Muscle layer of duodenum (tissue), 2 donors: ENCODE data around the gene KLHL2.
"Not testable (repeated sequence)": the region's sequence is repeated elsewhere in the genome, so short reads cannot be mapped to it uniquely, and the experiment has no call there.

Source experiments
- H3K27ac ChIP-seq: one replicate; pipeline ENCODE4 v1.7.0; 2013; ENCODE audit warnings: mild to moderate bottlenecking, low read length
- H3K27me3 ChIP-seq: one replicate; pipeline ENCODE4 v1.7.0; 2013; ENCODE audit warnings: low read depth, mild to moderate bottlenecking, control low read depth, low read length
- H3K36me3 ChIP-seq, 2 donors: one replicate each; pipeline ENCODE4 v1.7.0; 2013; ENCODE audit warnings: low read length in 2 of 2, control low read depth in 1 of 2, mild to moderate bottlenecking in 1 of 2; ENCODE audit not compliant: insufficient read depth in 2 of 2, control insufficient read depth in 1 of 2
- H3K4me1 ChIP-seq, 2 donors: one replicate each; pipeline ENCODE4 v1.7.0; 2013; ENCODE audit warnings: low read length in 2 of 2, mild to moderate bottlenecking in 2 of 2, control low read depth in 1 of 2, moderate library complexity in 1 of 2; ENCODE audit not compliant: insufficient read depth in 2 of 2, control insufficient read depth in 1 of 2
- H3K4me3 ChIP-seq, 2 donors: one replicate each; pipeline ENCODE4 v1.7.0; 2013; ENCODE audit warnings: low read length in 2 of 2, low read depth in 1 of 2, mild to moderate bottlenecking in 1 of 2
- H3K9me3 ChIP-seq, 2 donors: one replicate each; pipeline ENCODE4 v1.7.0; 2013; ENCODE audit warnings: low read length in 2 of 2, control low read depth in 1 of 2, mild to moderate bottlenecking in 1 of 2; ENCODE audit not compliant: control insufficient read depth in 1 of 2
- donor health status: healthy.

KLHL2 gene

DNA sequence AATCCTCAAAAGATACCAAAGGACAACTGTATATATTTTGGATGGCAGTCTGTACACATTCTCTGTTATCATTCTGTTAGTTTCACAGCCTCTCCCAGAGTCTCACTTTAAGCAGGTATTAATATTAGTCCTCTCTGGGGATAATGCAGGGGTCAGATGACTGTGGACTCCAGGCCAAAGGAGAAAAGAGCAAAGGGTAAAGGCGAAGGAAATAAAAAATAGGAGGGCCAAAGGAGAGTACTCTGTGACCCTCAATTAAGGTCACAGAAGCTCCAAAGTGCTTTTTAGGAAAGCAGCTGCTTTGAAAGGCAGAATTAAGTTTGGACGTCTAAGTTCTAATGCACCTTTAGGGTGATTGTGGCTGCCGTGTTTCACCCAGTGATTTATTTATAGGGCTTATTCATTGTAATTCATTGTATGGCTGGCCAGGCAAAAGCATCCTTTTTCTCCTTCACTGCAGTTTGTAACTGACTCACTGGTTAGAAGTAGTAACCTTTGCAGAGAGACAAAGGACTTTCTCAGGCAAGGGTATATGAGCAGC is 127.9 kb downstream of the KLHL2 start:
- no peak overlapping the region for H3K4me3 ChIP-seq
- H3K9me3 ChIP-seq, result no peaks in the 10 kb centered on the region
- no peaks in the 10 kb centered on the region for H3K4me1 ChIP-seq
- no peaks in the 10 kb centered on the region for H3K27me3 ChIP-seq
- peaks cover 14 to 16% of the 10 kb centered on the region in 2 donors for H3K36me3 ChIP-seq
- no peak overlapping the region for H3K27ac ChIP-seq

DNA sequence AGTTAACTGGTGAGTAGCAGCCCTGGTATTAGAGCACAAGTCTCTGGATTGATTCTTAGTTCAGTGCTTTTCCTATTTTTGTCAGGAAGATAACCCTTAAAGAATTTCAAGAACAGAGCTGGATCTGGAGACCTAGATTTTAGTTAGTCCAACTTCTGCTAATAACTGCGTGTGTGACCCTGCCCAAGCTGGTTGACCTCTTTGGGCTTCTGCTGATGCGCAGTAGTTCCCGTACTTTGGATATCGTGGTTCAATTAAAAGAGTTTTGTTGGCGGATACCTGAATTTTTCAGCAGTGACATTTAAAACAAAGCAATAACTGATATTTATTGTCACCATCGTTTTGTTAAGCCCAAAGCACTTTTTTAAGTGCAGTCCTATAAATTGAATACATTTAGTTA is 129.4 kb downstream of the KLHL2 start:
- H3K36me3 ChIP-seq, result peaks cover 19 to 23% of the 10 kb centered on the region in 2 donors
- H3K4me3 ChIP-seq, result no peak overlapping the region
- no peaks in the 10 kb centered on the region for H3K9me3 ChIP-seq
- H3K27me3 ChIP-seq, result no peaks in the 10 kb centered on the region
- H3K27ac ChIP-seq, result no peak overlapping the region
- H3K4me1 ChIP-seq, result no peaks in the 10 kb centered on the region

DNA sequence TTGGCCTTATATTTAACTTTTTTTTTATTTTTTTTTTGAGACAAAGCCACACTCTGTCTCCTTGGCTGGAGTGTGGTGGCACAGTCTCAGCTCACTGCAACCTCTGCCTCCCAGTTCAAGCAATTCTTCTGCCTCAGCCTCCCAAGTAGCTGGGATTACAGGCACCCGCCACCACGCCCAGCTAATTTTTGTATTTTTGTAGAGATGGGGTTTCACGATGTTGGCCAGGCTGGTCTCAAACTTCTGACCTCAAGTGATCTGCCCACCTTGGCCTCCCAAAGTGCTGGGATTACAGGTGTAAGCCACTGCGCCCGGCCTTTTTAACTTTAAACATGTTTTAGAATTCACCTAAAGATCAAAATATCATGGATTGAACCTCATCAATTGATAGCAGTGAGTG is 135.0 kb downstream of the KLHL2 start:
- peaks cover 19 to 20% of the 10 kb centered on the region in 2 donors for H3K36me3 ChIP-seq

DNA sequence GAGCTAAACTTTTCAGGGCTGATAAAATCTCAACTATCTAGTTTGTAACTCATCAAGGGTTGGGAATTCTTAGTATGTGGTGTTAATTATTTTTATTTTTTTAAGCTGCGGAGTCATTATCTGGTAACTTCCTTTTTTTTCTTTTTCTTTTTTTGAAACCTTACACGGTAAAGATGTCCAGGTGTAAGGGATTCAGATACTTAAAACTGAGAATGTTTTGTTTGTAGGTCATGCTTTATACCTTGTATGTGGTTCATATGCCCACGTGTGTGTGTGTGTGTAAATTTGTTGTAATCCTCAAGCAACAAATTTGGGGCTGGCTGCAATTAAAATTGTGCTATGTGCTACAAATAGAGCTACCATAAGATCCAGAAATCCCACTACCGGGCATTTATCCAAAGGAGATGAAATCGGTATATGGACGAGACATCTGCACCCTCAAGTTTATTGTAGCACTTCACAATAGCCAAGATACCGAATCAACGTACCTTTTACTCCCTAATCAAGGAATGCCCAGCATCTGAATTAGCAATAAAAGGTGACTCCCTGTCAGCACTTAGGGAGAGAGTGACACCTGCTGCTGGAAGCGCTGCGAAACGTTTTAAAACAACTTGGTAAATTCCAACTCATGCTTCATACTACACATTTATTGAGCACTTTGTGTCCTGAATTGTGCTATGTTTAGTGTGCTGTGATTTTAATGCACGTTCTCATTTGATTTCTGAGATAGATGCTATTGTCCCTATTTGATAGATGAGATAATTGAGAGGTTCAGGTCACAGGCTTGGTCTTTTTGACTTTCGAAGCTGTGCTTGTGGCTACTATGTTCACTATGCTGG is 136.2 kb downstream of the KLHL2 start:
- Histone ChIP-seq H3K4me1 (no peaks in the 10 kb centered on the region), H3K27ac (no peak overlapping the region), H3K9me3 (no peaks in the 10 kb centered on the region), H3K27me3 (no peaks in the 10 kb centered on the region), H3K4me3 (no peak overlapping the region), H3K36me3 (peaks cover 19 to 20% of the 10 kb centered on the region in 2 donors)

More for the DNA sequence above, 135.0 kb downstream of the KLHL2 start:
- H3K27ac ChIP-seq, H3K27me3 ChIP-seq, H3K4me3 ChIP-seq, H3K4me1 ChIP-seq, H3K9me3 ChIP-seq: not testable (repeated sequence)

DNA sequence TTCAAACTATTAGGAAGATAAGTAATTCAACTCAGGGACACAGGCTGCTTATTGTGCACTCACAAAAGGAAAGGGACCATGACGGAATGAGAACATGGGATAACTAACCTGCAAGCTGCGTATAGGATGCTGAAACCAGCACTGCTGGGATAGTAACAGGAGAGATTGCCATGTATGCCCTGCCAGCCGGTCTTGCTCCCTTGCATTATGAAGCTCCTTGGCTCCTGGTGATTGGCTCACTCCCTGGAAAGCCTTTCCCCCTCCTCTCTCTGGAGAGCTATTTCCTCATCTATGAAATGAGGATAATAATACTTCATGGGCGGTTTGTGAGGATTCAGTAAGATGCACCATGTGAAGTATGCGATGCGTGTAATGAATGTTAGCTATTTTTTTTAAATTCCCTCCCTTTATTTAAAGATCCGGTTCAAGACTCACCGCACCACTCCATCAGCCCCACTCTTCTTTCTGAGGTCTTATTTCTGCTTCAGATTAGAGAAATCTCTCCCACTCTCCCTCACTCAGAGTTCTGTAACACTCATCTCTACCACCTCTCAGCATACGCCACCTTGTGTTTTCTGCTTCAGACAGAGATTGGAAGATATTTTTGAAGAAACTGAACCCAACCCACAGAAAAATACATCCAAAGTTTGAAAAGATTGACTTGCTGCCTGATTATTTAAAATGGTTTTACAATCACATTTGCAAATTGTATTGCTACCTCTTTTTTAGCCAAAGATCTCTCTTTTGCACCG is 138.5 kb downstream of the KLHL2 start:
- Histone ChIP-seq H3K9me3 (no peaks in the 10 kb centered on the region), H3K36me3 (peaks cover 0 to 3% of the 10 kb centered on the region in 2 donors), H3K4me3 (no peak overlapping the region), H3K27me3 (no peaks in the 10 kb centered on the region), H3K27ac (no peak overlapping the region), H3K4me1 (no peaks in the 10 kb centered on the region)

DNA sequence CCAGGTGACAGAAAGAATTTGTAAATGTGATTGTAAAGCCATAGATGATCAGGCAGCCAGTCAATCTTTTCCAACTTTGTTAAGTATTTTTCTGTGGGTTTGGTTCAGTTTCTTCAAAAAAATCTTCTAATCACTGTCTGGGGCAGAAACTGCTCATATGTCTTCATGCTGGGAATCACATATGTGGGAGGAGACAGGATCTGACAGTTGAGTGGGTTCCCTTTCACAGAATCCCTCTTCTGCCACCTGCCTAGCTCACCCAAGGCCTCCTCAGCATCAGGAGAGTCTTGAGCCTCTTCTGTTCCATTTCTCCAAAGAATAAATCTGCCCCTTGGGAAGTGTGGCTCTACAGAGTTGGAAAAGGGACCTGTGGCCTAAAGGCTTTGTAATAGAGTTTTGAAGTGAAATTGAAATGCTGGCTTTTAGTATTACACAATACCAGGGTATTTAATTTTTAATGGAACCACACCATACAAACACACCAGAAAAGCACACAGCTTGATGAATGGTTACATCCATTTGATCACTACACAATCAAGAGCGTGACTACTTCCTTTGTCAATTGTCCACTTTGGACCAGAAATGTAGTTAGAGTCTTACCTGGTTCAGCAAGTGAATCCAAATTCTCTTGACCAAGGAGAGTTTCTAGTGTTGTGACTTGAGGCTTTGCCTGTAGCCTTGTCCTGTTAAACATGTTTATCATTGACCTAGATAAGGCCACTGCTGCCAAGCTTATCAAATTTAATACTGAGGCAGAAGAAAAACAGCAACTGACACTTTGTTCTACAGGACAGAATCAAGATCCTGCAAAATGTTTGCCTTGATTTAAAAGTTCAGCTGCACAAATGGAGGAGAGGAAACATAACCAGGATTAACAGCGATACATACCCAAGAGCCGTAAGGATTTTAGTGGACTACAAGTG is 140.5 kb downstream of the KLHL2 start:
- Histone ChIP-seq H3K27me3 (no peaks in the 10 kb centered on the region), H3K4me1 (no peaks in the 10 kb centered on the region), H3K27ac (no peak overlapping the region), H3K4me3 (no peak overlapping the region), H3K9me3 (no peaks in the 10 kb centered on the region), H3K36me3 (no peaks in the 10 kb centered on the region)

DNA sequence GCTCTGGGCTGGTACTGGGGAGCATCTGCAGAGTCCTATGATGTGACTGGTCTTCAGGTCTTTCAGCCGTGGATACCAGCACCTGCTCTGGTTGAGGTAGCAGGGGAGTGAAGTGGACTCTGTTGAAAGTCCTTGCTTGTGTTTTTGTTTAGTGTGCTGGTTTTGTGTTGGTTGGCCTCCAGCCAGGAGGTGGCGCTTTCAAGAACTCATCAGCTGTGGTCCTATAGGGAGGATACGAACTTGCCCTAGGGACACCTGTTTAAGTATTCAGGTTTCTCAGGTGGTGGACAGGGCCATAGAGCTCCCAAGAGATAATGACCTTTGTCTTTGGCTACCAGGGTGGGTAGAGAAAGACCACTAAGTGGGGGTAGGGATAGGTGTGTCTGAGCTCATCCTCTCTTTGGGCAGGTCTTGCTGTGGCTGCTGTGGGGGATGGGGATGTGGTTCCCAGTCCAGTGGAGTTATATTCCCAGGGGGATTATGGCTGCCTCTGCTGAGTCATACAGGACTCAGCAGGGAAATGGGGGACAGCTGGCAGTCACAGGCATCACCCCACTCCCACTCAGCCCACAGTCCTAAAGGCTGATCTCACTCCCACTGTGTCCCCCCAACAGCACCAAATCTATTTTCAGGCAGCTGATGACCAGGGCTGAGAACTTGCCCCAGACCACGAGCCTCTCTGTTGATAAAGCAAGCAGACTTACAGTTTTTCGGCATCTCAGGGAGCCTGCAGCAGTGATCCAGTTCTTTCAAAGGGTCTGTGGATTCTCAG is 144.2 kb downstream of the KLHL2 start:
- H3K27ac ChIP-seq, result no peak overlapping the region

DNA sequence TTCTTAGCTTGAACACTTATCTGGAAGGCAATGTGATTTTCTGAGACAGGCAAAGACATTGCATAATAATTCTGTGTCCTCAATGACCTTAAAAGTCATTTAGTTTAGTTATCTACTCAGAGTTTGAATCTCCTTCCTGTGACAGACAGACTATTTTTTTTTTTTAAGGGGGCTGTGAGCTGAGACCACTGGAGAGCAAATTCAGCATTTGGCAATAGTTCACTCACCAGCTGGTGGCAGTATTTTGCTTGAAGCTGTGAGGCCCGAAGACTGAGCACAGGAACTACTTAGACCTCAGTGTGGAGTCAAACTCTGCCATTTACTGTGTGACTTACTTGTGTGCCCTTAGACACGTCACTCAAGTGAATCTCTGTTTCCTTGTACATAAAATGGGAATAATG is 148.5 kb downstream of the KLHL2 start:
- Histone ChIP-seq H3K4me1 (no peaks in the 10 kb centered on the region), H3K9me3 (no peaks in the 10 kb centered on the region), H3K27ac (no peak overlapping the region), H3K36me3 (no peaks in the 10 kb centered on the region), H3K4me3 (no peak overlapping the region), H3K27me3 (no peaks in the 10 kb centered on the region)

More for the DNA sequence above, 144.2 kb downstream of the KLHL2 start:
- H3K4me3 ChIP-seq, result no peak overlapping the region
- no peaks in the 10 kb centered on the region for H3K4me1 ChIP-seq
- no peaks in the 10 kb centered on the region for H3K36me3 ChIP-seq
- H3K27me3 ChIP-seq, result no peaks in the 10 kb centered on the region
- no peaks in the 10 kb centered on the region for H3K9me3 ChIP-seq

DNA sequence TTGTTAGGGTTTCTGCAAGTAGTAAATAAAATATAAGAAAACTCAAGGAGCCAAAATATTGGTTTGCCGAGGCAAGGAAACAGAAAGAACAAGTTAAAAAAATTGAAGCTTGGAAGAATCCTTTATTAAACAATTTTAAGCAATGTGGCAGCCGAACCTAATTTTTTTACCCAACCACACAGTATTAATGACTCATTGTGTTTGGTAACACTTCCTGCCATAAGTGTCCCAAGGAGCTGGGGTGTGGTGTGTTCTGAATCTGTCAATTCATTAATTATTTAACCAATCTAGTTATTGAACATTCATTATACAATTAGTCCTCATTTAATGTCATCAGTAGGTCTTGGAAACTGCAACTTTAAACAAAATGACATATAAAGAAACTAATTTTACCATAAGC is 152.1 kb downstream of the KLHL2 start:
- Histone ChIP-seq H3K36me3 (no peaks in the 10 kb centered on the region), H3K27ac (no peak overlapping the region)

DNA sequence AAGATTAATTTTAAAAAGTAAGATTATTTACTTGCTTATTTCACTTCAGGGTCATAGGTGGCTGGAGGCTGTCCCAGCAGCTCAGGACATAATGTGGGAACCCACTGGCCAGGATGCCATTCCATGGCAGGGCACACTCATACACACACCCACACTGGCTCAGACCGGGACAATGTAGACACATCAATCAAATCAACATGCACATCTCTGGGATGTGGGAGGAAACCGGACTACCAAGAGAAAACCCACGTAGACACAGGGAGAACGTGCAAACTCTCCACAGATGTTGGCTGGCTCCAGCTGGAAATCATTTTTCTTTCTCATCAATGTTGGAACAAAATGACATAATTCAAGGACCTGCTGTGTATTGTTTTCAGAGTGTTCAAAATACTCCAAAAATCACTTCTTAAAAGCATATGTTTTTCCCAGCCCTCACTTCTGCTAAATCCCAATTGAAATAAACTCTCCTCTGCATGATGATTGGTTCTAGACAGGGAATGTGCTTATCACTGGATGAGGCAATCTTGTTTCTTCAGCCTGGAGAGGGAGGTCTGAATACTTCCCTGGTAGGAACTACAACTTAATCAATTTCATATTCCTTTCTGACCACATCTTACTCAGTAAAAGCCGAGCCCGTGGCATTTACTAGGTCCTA is 152.8 kb downstream of the KLHL2 start:
- no peaks in the 10 kb centered on the region for H3K9me3 ChIP-seq
- H3K4me3 ChIP-seq, result no peak overlapping the region
- H3K27ac ChIP-seq, result no peak overlapping the region
- H3K27me3 ChIP-seq, result no peaks in the 10 kb centered on the region
- H3K36me3 ChIP-seq, result no peaks in the 10 kb centered on the region
- no peaks in the 10 kb centered on the region for H3K4me1 ChIP-seq

More for the DNA sequence above, 152.1 kb downstream of the KLHL2 start:
- Histone ChIP-seq H3K4me3 (no peak overlapping the region), H3K9me3 (no peaks in the 10 kb centered on the region), H3K4me1 (no peaks in the 10 kb centered on the region), H3K27me3 (no peaks in the 10 kb centered on the region)
